Renal pelvis (tissue), 4 donors: ENCODE measurements around the gene TOX2. TPM values are rescaled to one million over a fixed set of nuclear protein-coding genes. Genes with fewer than 3 reads are reported as not detected.

Experiments
- DNase-seq: peaks from one replicate; pipeline ENCODE4 v3.0.0-alpha.2; 2013
- polyA plus RNA-seq, 3 donors: library from polyadenylated mRNA; unstranded; fragments of 120-200 nt; gene quantifications; one replicate each; pipeline ENCODE4 v1.2.1, GENCODE V29; 2013; ENCODE audit not compliant: insufficient read length in 3 of 3

TOX2 gene
- polyA plus RNA-seq, 3 donors, result 3.6 to 5.1 (median 3.7) TPM

DNA sequence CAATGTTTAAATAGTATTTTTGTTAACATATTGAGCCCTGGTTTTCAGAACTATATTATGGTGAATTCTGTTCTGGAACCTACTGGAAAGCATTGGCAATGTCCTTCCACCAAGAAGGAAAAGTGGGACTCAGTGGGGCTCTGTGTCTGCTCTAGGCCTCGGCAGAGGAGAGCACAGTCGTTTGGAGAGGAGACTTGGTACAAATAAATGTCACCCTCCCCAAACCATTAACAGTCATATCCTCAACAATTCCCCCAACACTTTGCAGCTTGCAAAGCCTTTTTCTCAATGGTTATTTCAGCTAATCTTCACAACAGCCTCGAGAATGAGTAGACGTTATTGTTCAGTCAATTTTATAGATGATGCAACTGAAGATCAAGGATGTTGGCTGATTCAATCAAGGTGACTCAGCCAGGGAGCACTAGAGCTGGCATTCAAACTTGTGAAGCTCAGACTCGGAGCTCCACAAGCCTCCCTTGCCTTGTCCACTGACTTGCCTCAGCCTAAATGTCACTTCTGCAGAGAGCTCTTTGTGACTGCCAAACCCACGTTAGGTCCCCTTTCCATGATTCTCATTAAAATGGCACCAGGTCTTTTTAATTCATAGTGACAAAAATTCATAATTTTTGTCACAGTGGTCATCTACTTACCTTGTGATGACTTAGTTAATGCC, 60.6 kb downstream of the TOX2 start:
- DNase-seq, result no peak

GRCh38 chr20:43976547-43976946, 61.9 kb downstream of the TOX2 start:
- DNase-seq, result no peak

DNA sequence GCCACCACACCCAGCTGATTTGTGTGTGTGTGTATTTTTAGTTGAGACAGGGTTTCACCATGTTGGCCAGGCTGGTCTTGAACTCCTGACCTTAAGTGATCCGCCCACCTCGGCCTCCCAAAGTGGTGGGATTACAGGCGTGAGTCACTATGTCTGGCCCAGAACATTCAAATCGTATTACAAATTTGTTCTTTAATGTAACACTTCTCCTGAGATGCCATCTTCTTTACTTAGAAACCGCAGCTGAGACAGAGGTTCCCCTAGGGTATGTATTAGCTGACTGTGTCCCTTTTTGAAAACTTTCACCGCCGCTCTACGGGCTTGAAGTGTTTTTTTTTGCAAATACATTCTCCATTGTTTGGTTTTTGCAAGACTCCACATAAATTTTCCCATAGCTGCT, 62.6 kb downstream of the TOX2 start:
- DNase-seq, result no peak

DNA sequence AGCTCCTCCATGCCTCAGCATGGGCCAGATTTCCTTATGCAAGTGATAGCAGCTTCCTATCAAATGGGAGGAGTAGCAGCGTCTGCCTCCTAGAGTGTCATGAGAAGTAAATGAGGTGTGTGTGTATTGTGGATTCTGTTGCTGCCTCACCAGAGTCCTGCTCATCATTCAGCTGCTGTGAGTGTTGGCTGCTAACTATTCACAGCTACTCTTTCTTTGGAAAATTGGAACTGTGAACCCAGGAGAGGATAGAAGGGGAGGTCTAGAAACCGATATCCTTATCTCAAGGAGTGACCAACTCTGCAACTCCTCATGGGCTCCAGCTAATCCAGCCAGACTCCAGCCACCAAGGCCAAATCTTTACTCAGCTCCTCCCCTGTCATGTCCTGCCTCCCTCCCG, 63.3 kb downstream of the TOX2 start:
- no peak for DNase-seq

DNA sequence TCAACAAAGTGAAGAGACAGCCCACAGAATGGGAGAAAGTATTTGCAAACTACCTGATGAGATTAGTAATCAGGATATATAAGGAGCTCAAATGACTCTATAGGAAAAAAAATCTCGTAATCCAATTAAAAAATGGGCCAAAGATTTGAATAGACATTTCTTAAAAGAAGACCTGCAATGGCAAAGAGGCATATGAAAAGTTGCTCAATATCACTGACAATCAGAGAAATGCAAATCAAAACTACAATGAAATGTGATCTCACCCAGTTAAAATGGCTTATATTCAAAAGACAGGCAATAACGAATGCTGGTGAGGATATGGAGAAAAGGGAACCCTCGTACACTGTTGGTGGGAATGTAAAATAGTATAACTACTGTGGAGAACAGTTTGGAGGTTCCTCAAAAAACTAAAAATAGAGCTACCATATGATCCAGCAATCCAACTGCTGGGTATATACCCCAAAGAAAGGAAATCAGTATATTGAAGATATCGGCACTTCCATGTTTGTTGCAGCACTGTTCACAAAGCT, 65.0 kb downstream of the TOX2 start:
- no peak for DNase-seq

- no peak for DNase-seq
Measured at GRCh38 chr20:43981540-43981939, 66.9 kb downstream of the TOX2 start.

DNA sequence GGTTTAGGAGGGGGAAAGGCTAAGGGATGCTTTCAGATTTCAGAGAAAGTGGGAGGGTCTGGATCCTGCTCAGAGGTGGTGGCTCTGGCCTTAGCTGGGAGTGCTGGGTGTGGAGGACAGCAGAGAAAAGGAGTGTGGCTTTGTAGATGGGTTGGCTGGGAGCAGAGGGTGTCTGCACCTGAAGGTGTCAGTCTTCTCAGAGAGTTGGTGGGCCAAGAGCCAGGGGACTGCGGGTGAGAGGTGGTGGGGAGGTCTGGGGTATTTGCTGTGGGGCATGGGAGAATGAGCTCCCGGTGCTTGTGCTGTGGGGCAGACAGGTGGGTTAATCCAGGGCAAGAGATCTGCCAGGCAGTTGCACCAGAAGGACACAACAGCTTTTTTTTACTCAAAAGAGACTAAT, 67.4 kb downstream of the TOX2 start:
- no peak for DNase-seq

- no peak for DNase-seq
Measured at GRCh38 chr20:43982886-43983285, 68.2 kb downstream of the TOX2 start.

DNA sequence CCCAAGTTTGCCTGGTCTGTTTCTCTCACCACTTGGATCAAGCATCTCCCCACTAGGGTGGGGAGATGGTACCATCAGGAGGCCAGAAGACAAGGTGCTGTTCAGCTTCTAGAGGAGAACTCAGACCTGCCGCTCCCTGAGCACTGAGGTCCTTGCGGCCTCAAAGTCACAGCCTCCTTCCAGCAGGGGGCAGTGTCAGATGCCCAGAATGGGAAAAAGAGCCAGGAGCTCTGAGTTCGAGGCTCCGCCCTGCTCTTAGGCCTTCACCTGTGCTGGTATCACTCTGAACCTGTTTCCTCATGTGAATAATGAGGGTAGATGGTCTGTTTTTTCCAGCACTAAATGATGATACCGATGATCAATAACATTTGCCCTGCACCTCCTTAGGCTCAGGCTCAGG, 68.7 kb downstream of the TOX2 start:
- DNase-seq, result no peak

GRCh38 chr20:43983904-43984361, 69.3 kb downstream of the TOX2 start:
- DNase-seq, result no peak

DNA sequence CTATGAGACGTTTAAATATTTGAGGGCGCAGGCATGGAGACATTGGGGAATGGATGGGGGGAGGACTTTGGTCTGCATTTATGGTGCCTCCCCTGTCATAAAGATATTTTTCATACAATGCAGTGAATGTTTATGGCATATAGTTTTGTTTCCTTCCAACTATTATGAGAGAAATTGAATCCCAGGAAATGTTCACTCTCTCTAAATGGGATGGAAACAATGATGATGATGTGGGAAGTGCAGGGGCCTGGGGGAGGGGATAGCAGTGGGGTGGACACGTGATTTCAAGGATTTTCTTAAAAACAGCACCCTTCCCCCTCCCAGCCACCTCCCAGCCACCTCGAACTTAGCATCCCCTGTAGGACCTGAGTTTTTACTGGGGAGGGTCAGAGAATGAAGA, 69.9 kb downstream of the TOX2 start:
- DNase-seq, result no peak

GRCh38 chr20:43985121-43985520, 70.5 kb downstream of the TOX2 start:
- DNase-seq, result no peak

DNA sequence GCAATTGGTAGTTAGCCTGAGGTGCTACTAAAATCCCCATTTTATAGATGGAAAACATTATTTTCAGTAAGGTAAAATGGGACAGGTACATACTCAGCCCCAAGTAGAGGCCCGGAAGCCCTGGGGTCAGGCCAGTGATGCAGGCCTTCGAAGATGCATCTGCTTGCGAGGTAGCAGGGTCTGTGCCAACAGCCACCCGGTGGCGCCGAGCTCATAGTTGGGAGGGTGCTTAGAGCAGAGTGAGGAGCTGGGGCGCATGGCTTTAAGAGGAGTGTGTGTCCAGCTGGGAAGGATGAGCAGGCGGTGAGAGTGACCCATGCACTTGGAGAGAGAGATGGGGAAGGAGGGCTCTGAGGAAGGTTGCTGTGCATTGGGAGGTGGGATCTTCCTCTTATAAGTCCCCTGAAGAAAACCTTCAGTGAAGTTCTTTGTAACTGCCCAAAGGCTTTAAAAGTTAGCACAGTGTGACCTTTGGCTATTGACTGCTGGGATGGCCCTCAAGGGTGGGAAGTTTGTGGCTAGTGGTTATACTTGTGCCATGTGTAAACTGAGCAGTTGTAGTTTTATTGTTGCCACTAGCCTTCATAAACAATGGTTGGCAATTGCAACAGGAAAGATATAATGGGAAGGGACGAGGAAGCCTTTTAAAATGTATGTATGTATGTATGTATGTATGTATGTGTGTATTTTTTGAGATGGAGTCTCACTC, 71.1 kb downstream of the TOX2 start:
- no peak for DNase-seq

GRCh38 chr20:43987018-43987417, 72.4 kb downstream of the TOX2 start:
- DNase-seq, result no peak

DNA sequence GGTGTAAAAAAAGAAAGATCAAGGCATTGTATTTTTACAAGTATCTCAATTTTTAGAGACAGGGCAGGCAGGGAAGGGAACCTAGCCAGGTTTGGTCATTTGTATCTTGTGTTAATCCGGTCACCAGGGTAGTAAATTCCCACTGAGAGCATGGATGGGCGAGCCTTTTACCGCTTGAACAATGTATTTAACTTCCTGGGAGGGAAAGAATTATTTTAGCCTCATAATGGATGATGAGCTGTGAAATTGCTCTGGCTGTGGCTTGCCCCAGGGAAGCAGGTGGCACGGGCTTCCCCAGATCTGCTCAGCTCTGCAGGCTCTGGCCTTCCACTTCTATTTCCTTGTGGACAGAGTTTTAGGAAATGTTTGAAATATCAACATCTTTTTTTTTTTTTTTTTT, 72.9 kb downstream of the TOX2 start:
- peak; percentile 34 for DNase-seq

GRCh38 chr20:43988451-43988850, 73.8 kb downstream of the TOX2 start:
- DNase-seq, result no peak

DNA sequence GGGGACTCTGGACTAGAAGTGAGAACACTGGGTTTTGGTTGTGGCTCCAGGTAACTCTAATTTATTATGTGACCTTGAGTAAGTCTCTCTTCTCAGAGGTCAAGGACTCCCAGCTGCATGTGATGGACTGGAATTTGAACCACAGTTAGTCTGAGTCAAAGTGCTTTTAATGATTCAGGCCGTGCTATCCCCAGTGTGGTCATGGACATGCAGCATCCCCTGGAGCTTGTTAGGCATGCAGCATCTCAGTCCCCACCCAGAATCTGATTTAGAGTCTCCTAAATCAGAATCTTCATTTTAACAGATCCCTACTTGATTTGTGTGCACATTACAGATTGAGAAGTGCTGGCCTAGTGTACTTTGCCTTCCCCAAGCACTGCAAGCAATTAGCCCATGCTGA, 74.2 kb downstream of the TOX2 start:
- no peak for DNase-seq

GRCh38 chr20:43991261-43991660, 76.6 kb downstream of the TOX2 start:
- DNase-seq, result no peak

DNA sequence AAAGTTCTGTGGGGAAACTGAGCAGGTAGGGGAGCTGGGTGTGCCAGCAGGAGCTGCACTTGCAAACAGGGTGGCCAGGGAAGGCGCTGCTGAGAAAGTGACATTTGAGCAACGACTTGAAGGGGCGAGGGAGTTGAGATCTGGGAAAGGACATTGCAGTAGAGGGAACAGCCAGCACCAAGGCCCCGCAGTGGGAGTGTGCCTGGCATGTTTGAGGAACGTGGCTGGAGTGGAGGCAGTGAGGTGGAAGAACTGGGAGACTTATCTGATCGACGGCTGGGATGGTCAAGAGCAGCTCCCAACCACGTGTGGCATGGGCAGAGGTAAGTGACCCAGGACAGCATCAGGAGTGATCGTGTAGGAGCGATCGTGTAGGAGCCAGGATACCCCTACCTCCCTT, 77.3 kb downstream of the TOX2 start:
- DNase-seq, result no peak

DNA sequence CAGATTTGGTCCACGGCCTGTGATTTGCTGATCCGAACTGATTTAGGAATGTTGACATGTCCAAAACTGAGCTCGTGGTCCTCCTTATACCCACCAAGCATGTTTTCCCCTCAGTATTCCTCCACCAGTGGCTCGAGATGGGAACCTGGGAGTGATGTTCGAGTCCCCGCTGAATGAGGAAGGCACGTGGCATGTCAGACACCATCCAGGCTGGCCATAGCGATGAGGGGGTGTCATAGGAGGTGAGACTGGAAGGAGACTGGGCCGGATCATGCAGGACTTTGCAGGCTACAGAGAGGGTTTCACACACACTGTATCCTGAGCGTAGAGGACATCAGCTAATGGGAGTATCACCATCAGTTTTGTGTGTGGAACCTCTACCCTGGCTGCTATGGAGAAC, 78.2 kb downstream of the TOX2 start:
- DNase-seq, result no peak

- DNase-seq, result no peak
Measured at GRCh38 chr20:43993560-43993959, 78.9 kb downstream of the TOX2 start.

DNA sequence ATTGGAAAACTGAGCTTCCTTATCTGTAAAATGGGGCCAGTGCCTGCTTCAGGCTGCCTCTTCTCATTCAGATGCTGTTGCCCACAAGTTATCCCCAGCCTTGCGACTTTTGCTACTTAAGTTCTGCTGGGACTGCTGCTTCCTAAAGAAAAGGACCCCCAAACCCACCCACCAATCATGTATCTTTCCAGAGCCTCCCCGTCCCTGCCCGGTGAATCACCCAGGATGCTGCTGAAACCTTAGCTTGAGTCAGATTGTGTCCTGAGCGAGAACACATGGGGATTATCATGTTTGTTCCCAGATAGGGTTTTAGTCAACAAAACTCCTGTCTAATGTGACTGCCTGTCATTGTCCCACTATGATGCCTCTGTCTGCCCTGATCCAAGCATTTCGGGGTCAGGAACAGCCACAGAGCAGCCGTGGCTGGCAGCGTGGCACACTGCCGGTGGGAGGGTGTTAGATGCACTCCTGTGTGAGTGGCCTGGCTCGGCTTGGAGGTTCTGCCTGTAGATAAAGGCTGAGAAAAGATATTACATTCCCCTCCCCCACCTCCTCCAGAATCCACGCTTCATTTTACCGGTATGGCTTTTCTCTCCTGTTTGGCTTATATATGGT, 79.9 kb downstream of the TOX2 start:
- DNase-seq, result no peak

GRCh38 chr20:43995645-43996044, 81.0 kb downstream of the TOX2 start:
- DNase-seq, result no peak
